ENCODE measurements around the gene PITPNC1. TPM values are rescaled to one million over a fixed set of nuclear protein-coding genes. Genes with fewer than 3 reads are reported as not detected.

PITPNC1 gene
- total RNA-seq, 1 experiment from 2014 or later: 35.5 TPM

DNA sequence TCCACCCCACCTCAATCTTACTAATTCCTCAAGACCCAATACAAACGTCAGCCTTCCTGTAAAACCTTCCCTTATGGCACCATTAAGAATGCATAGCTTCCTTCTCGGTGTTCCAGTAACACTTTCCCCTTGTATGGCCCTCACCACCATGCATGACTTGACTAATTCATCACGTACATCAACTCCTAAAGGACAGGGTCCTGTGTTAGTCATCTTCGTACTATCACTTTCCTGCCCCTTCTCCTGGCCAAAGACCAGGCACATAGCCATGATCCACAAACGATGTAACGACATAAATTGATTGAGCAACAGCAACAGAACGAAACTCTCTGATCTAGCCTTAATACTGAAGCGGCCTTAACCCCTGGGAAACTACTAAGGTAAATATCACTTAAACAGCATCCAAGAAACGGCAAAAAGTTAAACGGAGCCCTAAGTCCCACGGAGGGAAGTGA lies 11.3 kb upstream of the PITPNC1 start:
- CTCF ChIA-PET: no interaction called here
- peak overlapping the region; percentile 97 for H3K27ac ChIP-seq (ENCODE audit: low read depth, low read length, poor library complexity, severe bottlenecking)
- H3K36me3 ChIP-seq (ENCODE audit: insufficient read depth, low read length, poor library complexity, severe bottlenecking): peaks cover 6% of the 10 kb centered on the region
- intact Hi-C loops (cut with micrococcal nuclease; ENCODE audit: unreplicated experiment): no loop called here
- H3K4me3 ChIP-seq (ENCODE audit: low read depth, low read length, poor library complexity, severe bottlenecking): peak overlapping the region; percentile 93
- POLR2A ChIA-PET (ENCODE audit: low non-redundant PET): interaction anchor here (0.6 kb wide), 2 partner anchors 15 to 21 kb away, joined by 3 to 13 read pairs; no protein-coding TSS in a partner anchor
- DNase-seq (ENCODE audit: low spot score): no peak
- no TSS peak for BruUV-seq (replicated peaks)
- no peaks in the 10 kb centered on the region for H3K9me3 ChIP-seq (ENCODE audit: low read depth, low read length, poor library complexity, severe bottlenecking)
- H3K27me3 ChIP-seq (replicated peaks; ENCODE audit: insufficient read depth, low read depth, low read length, poor library complexity): no peaks in the 10 kb centered on the region
- peaks cover 30% of the 10 kb centered on the region for H3K4me1 ChIP-seq (ENCODE audit: insufficient read depth, low read length, poor library complexity, severe bottlenecking)
- TF ChIP-seq EZH2 (IDR thresholded peaks at IDR 0.05; ENCODE audit: borderline replicate concordance, low read depth, low read length, poor library complexity, severe bottlenecking): no peak
- TF ChIP-seq, protein P1, sequence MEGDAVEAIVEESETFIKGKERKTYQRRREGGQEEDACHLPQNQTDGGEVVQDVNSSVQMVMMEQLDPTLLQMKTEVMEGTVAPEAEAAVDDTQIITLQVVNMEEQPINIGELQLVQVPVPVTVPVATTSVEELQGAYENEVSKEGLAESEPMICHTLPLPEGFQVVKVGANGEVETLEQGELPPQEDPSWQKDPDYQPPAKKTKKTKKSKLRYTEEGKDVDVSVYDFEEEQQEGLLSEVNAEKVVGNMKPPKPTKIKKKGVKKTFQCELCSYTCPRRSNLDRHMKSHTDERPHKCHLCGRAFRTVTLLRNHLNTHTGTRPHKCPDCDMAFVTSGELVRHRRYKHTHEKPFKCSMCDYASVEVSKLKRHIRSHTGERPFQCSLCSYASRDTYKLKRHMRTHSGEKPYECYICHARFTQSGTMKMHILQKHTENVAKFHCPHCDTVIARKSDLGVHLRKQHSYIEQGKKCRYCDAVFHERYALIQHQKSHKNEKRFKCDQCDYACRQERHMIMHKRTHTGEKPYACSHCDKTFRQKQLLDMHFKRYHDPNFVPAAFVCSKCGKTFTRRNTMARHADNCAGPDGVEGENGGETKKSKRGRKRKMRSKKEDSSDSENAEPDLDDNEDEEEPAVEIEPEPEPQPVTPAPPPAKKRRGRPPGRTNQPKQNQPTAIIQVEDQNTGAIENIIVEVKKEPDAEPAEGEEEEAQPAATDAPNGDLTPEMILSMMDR (conservative IDR thresholded peaks at IDR 0.05; ENCODE audit: low read depth, low read length): no peak

DNA sequence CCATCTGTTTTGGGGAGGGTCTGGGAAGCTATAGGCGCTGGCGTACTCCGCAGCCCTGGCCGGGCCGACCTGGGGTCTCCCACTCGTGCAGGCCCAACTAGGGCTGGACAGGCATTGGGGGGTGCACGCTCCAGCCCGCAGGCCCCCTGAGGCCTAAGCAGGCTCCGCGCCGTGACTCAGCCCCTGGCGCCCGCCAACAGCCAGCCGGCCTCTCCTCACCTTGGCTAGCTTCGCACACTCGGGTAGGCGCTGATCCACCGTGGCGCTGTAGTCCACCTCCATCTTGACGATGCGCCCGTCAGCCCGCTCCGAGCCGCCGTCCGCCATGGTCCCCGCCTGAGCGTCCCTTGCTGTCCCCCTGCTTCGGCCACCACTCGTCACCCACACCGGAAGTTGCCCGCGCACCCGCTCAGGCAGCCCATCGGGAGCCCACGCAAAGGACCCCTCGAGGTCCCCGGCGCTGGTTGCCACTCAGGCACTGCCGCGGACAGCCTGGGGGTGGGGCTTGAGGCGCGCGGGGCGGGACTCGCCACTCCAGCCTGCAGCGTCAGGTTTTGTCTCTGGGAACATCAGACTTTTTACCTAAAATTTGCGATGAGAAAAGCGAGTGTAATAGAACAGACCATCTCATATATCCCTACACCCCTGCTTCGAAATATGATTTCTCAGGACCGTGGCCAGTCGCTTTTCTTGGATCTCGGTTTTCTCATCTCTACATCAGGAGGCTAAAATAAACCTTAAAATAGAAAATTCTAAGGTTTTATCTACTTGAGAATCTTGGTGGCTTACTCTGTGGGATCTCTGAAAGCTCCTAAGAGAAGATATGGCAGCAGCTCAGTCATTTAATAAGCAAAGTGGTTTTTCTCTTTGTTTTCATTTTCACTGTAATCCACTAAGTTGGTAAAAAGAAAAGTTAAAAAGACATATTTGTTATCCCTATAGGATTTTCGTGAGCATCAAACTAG lies 10.6 kb upstream of the PITPNC1 start, which contains the start of gene PSMD12:
PSMD12 (minus strand) TSS at position 385 of the 965 bp plus-strand sequence; CDS start at position 327, 58 bp downstream.
- ChIA-PET POLR2A (ENCODE audit: low non-redundant PET) (no interaction called here), CTCF (no interaction called here)
- TSS peak; percentile 99 for BruUV-seq (replicated peaks)
- DNase-seq (ENCODE audit: low spot score): peak; percentile 95
- H3K36me3 ChIP-seq (ENCODE audit: insufficient read depth, low read length, poor library complexity, severe bottlenecking): peaks cover 3% of the 10 kb centered on the region
- H3K4me3 ChIP-seq (ENCODE audit: low read depth, low read length, poor library complexity, severe bottlenecking): peak within 1 kb of the TSS; percentile 93
- H3K4me1 ChIP-seq (ENCODE audit: insufficient read depth, low read length, poor library complexity, severe bottlenecking): peaks cover 23% of the 10 kb centered on the region
- no peaks in the 10 kb centered on the region for H3K27me3 ChIP-seq (replicated peaks; ENCODE audit: insufficient read depth, low read depth, low read length, poor library complexity)
- intact Hi-C loops (cut with micrococcal nuclease; ENCODE audit: unreplicated experiment): no loop called here
- TF ChIP-seq, protein P1 (conservative IDR thresholded peaks at IDR 0.05; ENCODE audit: low read depth, low read length): no peak
- no peak for TF ChIP-seq EZH2 (IDR thresholded peaks at IDR 0.05; ENCODE audit: borderline replicate concordance, low read depth, low read length, poor library complexity, severe bottlenecking)
- no peaks in the 10 kb centered on the region for H3K9me3 ChIP-seq (ENCODE audit: low read depth, low read length, poor library complexity, severe bottlenecking)
- peak within 1 kb of the TSS; percentile 97 for H3K27ac ChIP-seq (ENCODE audit: low read depth, low read length, poor library complexity, severe bottlenecking)

DNA sequence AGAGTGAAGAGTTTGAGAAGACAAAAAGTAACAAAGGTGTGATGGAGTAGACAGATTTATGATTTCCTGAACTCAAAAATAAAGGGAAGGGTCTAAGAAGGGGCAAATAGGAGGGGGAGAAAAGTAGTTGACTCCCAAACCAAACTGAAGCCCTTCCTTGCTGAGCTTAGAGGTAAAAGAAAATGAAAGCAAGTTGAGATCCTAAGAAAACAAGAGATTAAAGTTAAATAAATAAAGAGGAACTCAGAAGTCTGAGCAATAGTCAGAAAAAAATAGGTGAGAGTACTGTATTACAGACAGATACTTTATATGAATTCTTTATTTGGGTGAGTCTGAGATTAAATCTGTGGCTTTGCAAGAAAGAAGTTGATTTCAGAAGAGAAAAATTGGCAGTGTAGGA lies 7.4 kb upstream of the PITPNC1 start:
- POLR2A ChIA-PET (ENCODE audit: low non-redundant PET): no interaction called here
- Histone ChIP-seq H3K27me3 (replicated peaks; ENCODE audit: insufficient read depth, low read depth, low read length, poor library complexity) (no peaks in the 10 kb centered on the region), H3K9me3 (ENCODE audit: low read depth, low read length, poor library complexity, severe bottlenecking) (no peaks in the 10 kb centered on the region), H3K4me1 (ENCODE audit: insufficient read depth, low read length, poor library complexity, severe bottlenecking) (peaks cover 7% of the 10 kb centered on the region), H3K4me3 (ENCODE audit: low read depth, low read length, poor library complexity, severe bottlenecking) (no peak overlapping the region), H3K36me3 (ENCODE audit: insufficient read depth, low read length, poor library complexity, severe bottlenecking) (no peaks in the 10 kb centered on the region), H3K27ac (ENCODE audit: low read depth, low read length, poor library complexity, severe bottlenecking) (peak overlapping the region; percentile 44)
- CTCF ChIA-PET: no interaction called here
- no peak for DNase-seq (ENCODE audit: low spot score)
- intact Hi-C loops (cut with micrococcal nuclease; ENCODE audit: unreplicated experiment): no loop called here
- no TSS peak for BruUV-seq (replicated peaks)
- no peak for TF ChIP-seq EZH2 (IDR thresholded peaks at IDR 0.05; ENCODE audit: borderline replicate concordance, low read depth, low read length, poor library complexity, severe bottlenecking)
- TF ChIP-seq, protein P1 (conservative IDR thresholded peaks at IDR 0.05; ENCODE audit: low read depth, low read length): no peak

All from A673 (cell line).